ENCODE data around the gene PHLDB3. TPM values are rescaled to one million over a fixed set of nuclear protein-coding genes. Genes with fewer than 3 reads are reported as not detected.

The PHLDB3 gene
- total and polyA plus RNA-seq, 12 donors: 4.0 to 10.0 (median 5.7) TPM

DNA sequence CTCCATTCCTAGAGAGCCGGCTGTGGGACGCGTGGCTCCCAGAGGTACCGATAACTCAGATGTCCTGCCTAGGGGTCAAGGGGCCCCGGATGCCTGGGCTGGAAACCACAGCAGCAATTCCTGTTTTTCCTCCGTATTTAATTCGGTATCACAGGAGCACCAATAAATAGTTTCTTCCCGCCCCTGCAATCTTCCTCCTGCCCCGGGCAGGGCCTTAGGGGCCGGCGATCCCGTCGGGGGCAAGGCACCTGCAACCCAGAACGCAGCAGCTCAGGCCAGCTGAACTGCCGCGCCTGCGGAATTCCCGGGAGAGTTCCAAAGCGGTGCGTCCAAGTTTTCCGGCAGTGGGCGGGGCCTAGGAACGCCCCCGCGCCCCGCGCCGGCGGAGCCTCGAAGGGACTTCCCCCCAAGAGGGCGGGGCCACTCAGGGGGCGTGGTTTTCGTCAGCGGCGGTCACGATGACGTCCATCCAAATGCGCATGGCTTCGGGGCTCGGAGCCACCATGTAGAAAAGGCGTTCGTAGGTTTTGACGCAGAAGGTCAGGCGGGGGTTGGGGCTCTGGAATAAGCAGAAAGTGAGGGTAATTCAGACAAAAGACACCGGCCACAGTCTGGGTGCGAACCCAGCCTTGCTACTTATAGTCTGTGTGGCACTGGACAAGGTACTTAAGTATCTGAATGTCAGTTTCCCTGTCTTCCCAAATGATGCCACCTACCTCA, 29.4 kb downstream of the PHLDB3 start:
- DNase-seq (peak; percentile 96 to 97), ATAC-seq (peak; percentile 94 to 98 (median 96))
- Histone ChIP-seq H3K9me3 (no peaks in the 10 kb centered on the region), H3K27ac (peak overlapping the region; percentile 35 to 84 (median 80)), H3K27me3 (no peaks in the 10 kb centered on the region), H3K4me3 (peak overlapping the region in 9 of 10 donors; percentile 27 to 54 (median 50)), H3K36me3 (peaks cover 0 to 10% (median 0%) of the 10 kb centered on the region in 9 donors), H3K4me1 (peaks cover 0 to 15% (median 10%) of the 10 kb centered on the region in 9 donors)
- intact Hi-C loops (cut with DNase I): no loop called here
- TF ChIP-seq, protein P1, sequence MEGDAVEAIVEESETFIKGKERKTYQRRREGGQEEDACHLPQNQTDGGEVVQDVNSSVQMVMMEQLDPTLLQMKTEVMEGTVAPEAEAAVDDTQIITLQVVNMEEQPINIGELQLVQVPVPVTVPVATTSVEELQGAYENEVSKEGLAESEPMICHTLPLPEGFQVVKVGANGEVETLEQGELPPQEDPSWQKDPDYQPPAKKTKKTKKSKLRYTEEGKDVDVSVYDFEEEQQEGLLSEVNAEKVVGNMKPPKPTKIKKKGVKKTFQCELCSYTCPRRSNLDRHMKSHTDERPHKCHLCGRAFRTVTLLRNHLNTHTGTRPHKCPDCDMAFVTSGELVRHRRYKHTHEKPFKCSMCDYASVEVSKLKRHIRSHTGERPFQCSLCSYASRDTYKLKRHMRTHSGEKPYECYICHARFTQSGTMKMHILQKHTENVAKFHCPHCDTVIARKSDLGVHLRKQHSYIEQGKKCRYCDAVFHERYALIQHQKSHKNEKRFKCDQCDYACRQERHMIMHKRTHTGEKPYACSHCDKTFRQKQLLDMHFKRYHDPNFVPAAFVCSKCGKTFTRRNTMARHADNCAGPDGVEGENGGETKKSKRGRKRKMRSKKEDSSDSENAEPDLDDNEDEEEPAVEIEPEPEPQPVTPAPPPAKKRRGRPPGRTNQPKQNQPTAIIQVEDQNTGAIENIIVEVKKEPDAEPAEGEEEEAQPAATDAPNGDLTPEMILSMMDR (IDR thresholded peaks at IDR 0.05): no peak
- WGBS, 2 donors: 2% methylated on average over 46 of the region's 46 CpGs

DNA sequence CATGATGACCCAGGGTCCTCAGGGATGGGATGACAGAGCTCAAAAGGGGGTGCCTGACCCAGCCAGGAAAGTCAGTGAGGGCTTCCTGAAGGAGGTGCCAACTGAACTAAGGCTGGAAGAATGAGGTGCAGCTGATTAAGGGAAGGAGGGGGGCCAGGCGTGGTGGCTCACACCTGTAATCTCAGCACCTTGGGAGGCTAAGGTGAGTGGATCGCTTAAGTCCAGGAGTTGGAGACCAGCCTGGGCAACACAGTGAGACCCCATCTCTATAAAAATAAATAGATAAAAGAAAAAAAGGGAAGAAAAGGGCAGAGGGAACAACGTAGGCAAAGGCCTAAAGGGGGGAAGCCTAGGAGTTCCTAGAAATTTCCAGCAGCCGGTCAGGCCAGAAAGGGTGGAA, 30.1 kb downstream of the PHLDB3 start:
- H3K4me3 ChIP-seq: peak overlapping the region in 7 of 10 donors; percentile 41 to 54 (median 52)
- peaks cover 0 to 10% (median 0%) of the 10 kb centered on the region in 9 donors for H3K36me3 ChIP-seq
- no peaks in the 10 kb centered on the region for H3K27me3 ChIP-seq
- ATAC-seq (no peak), DNase-seq (no peak)
- peak overlapping the region in 8 of 10 donors; percentile 69 to 84 (median 81) for H3K27ac ChIP-seq
- intact Hi-C loops (cut with DNase I): no loop called here
- TF ChIP-seq, protein P1 (IDR thresholded peaks at IDR 0.05): no peak
- peaks cover 0 to 15% (median 10%) of the 10 kb centered on the region in 9 donors for H3K4me1 ChIP-seq
- no peaks in the 10 kb centered on the region for H3K9me3 ChIP-seq
- WGBS, 2 donors: 71 to 81% methylated on average over 4 of the region's 4 CpGs

DNA sequence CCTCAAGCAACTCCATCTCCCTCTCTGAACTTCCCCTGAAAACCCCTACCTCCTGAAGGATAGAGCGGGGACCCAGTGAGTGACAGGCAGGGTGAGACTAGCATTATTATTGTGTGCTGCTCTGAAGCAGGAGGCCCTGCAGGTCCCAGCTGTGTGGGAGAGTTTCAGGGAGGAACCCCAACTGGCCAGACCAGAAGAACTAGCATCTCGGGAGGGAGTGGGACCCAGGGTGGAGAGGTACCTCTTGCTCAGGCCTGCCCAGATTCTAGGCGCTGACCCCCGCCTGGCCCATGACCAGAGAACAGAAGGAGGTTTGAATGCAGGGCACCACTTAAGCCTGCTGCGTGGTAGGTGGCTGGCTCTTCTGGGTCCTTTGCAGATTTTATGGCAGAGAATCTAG, 33.5 kb downstream of the PHLDB3 start:
- Histone ChIP-seq H3K4me3 (no peak overlapping the region), H3K27ac (no peak overlapping the region), H3K36me3 (no peaks in the 10 kb centered on the region), H3K4me1 (peaks cover 0 to 36% (median 10%) of the 10 kb centered on the region in 9 donors), H3K9me3 (no peaks in the 10 kb centered on the region), H3K27me3 (peaks cover 0 to 5% (median 0%) of the 10 kb centered on the region in 7 donors)
- TF ChIP-seq, protein P1 (IDR thresholded peaks at IDR 0.05): no peak
- intact Hi-C loops (cut with DNase I): no loop called here
- no peak for DNase-seq
- no peak for ATAC-seq
- 82 to 93% methylated on average over 5 of the region's 5 CpGs for WGBS, 2 donors

DNA sequence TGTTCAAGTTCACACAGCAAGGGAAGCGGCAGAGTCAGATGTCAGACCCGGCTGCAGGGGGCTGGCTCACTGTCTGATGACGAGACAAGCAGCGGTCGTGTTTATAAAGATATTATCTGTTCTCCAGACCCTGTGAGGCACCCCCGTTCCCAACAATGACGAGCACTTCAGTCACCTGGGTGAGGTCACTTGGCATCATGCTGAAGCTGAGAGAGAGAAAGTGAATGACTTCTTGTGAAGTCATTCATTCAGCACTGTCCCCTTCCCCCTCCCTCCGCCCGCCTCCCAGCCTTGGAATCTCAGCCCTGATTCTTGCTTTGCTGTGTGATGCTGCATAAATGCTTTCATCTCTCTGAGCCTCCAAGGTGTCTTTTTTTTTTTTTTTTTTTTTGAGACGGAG, 34.3 kb downstream of the PHLDB3 start:
- 62 to 67% methylated on average over 9 to 10 of the region's 10 CpGs for WGBS, 2 donors
- no peak for DNase-seq
- Histone ChIP-seq H3K9me3 (no peaks in the 10 kb centered on the region), H3K36me3 (no peaks in the 10 kb centered on the region), H3K27ac (no peak overlapping the region), H3K27me3 (peaks cover 0 to 13% (median 4%) of the 10 kb centered on the region in 7 donors), H3K4me3 (no peak overlapping the region), H3K4me1 (peaks cover 0 to 34% (median 8%) of the 10 kb centered on the region in 9 donors)
- TF ChIP-seq, protein P1 (IDR thresholded peaks at IDR 0.05): no peak
- intact Hi-C loops (cut with DNase I): no loop called here
- ATAC-seq: no peak
